HEK293 (cell line): ENCODE results near the gene ZNF831.

ENCODE experiments used
- CTCF ChIA-PET: fragments of 350-600 bp; formaldehyde crosslinking; extraction: SDS; loops from one replicate; lab custom pipeline; 2021; ENCODE audit warnings: antibody characterized with exemption; lab: Yijun Ruan, JAX
- POLR2A ChIA-PET: fragments of 300-600 bp; formaldehyde crosslinking; extraction: SDS; loops from one replicate; lab custom pipeline; 2020; ENCODE audit warnings: antibody characterized with exemption, inconsistent platforms; lab: Yijun Ruan, JAX
- H3K27ac ChIP-seq: fragments of 200-500 bp; sonication (Bioruptor generic); 2 replicates; pipeline ENCODE4 v1.5.1; 2014; ENCODE audit warnings: low read depth, low read length, control low read depth, inconsistent platforms; ENCODE audit errors: extremely low read depth
- H3K36me3 ChIP-seq, 2 experiments: fragments of 200-500 bp in 1 of 2; sonication (Bioruptor generic) in 1 of 2; 1 replicate in 1 of 2; 2 replicates in 1 of 2; pipeline ENCODE4 v1.5.1; 2014 to 2017; ENCODE audit warnings: inconsistent platforms in 2 of 2, low read length in 2 of 2; ENCODE audit not compliant: control insufficient read depth in 2 of 2, insufficient read depth in 1 of 2
- H3K4me1 ChIP-seq: fragments of 200-500 bp; sonication (Bioruptor generic); 2 replicates; pipeline ENCODE4 v1.5.1; 2014; ENCODE audit warnings: mild to moderate bottlenecking, low read length, inconsistent platforms; ENCODE audit not compliant: control insufficient read depth, insufficient read depth
- H3K4me3 ChIP-seq: 2 replicates; pipeline ENCODE4 v1.5.1; 2011; ENCODE audit warnings: low read depth, mild to moderate bottlenecking, control low read depth, low read length, moderate library complexity
- H3K9me3 ChIP-seq: fragments of 200-500 bp; sonication (Bioruptor generic); 2 replicates; pipeline ENCODE4 v1.5.1; 2014; ENCODE audit warnings: low read depth, low read length, inconsistent platforms; ENCODE audit not compliant: control insufficient read depth, insufficient read depth
- EGR2 ChIP-seq: fragments of 450-650 bp; formaldehyde crosslinking; IDR thresholded peaks from 2 replicates; pipeline ENCODE4 v1.5.1; 2016; ENCODE audit warnings: low read depth, missing biosample characterization, missing genetic modification characterization
- HOXD13 ChIP-seq: sonication (generic); formaldehyde crosslinking; IDR thresholded peaks from 2 replicates; pipeline ENCODE4 v1.8.0; 2022; ENCODE audit warnings: missing genetic modification reagents, borderline replicate concordance
- KLF7 ChIP-seq: fragments of 450-650 bp; formaldehyde crosslinking; IDR thresholded peaks from 2 replicates; pipeline ENCODE4 v1.5.1; 2016; ENCODE audit warnings: missing biosample characterization, missing genetic modification characterization, borderline replicate concordance
- OSR2 ChIP-seq: fragments of 450-650 bp; formaldehyde crosslinking; IDR thresholded peaks from 2 replicates; pipeline ENCODE4 v1.5.1; 2016; ENCODE audit warnings: missing biosample characterization, missing genetic modification characterization
- SCRT2 ChIP-seq: fragments of 450-650 bp; formaldehyde crosslinking; IDR thresholded peaks from 2 replicates; pipeline ENCODE4 v1.5.1; 2016; ENCODE audit warnings: missing biosample characterization, missing genetic modification characterization
- TSHZ1 ChIP-seq: fragments of 450-650 bp; formaldehyde crosslinking; IDR thresholded peaks from 2 replicates; pipeline ENCODE4 v1.5.1; 2016; ENCODE audit warnings: missing biosample characterization, missing genetic modification characterization, borderline replicate concordance
- WT1 ChIP-seq: fragments of 450-650 bp; formaldehyde crosslinking; IDR thresholded peaks from 2 replicates; pipeline ENCODE4 v1.5.1; 2016; ENCODE audit warnings: missing biosample characterization, missing genetic modification characterization
- ZBTB10 ChIP-seq: fragments of 450-650 bp; formaldehyde crosslinking; IDR thresholded peaks from 2 replicates; pipeline ENCODE4 v1.5.1; 2016; ENCODE audit warnings: missing biosample characterization, missing genetic modification characterization
- ZBTB17 ChIP-seq: fragments of 450-650 bp; formaldehyde crosslinking; IDR thresholded peaks from 2 replicates; pipeline ENCODE4 v1.5.1; 2016; ENCODE audit warnings: missing biosample characterization, missing genetic modification characterization
- ZFHX2 ChIP-seq: fragments of 450-650 bp; formaldehyde crosslinking; conservative IDR thresholded peaks from 2 replicates; pipeline ENCODE4 v1.5.1; 2016; ENCODE audit warnings: missing biosample characterization, missing genetic modification characterization
- ZFP37 ChIP-seq: fragments of 450-650 bp; formaldehyde crosslinking; IDR thresholded peaks from 2 replicates; pipeline ENCODE4 v1.5.1; 2016; ENCODE audit warnings: missing biosample characterization, missing genetic modification characterization
- ZNF132 ChIP-seq: fragments of 450-650 bp; formaldehyde crosslinking; IDR thresholded peaks from 2 replicates; pipeline ENCODE4 v1.5.1; 2017; ENCODE audit warnings: missing biosample characterization, missing genetic modification characterization, borderline replicate concordance
- ZNF16 ChIP-seq: fragments of 450-650 bp; formaldehyde crosslinking; IDR thresholded peaks from 2 replicates; pipeline ENCODE4 v1.5.1; 2016; ENCODE audit warnings: low read depth, missing biosample characterization, missing genetic modification characterization
- ZNF184 ChIP-seq: fragments of 450-650 bp; IDR thresholded peaks from 2 replicates; pipeline ENCODE4 v1.5.1; 2018; ENCODE audit warnings: missing biosample characterization, mild to moderate bottlenecking, missing genetic modification characterization
- ZNF350 ChIP-seq: fragments of 450-650 bp; formaldehyde crosslinking; IDR thresholded peaks from 2 replicates; pipeline ENCODE4 v1.5.0; 2017; ENCODE audit warnings: missing biosample characterization, mild to moderate bottlenecking, missing genetic modification characterization
- ZNF426 ChIP-seq: fragments of 450-650 bp; formaldehyde crosslinking; IDR thresholded peaks from 2 replicates; pipeline ENCODE4 v1.5.1; 2017; ENCODE audit warnings: missing biosample characterization, missing genetic modification characterization, mild to moderate bottlenecking, inconsistent platforms, moderate library complexity
- ZNF596 ChIP-seq: fragments of 450-650 bp; IDR thresholded peaks from 2 replicates; pipeline ENCODE4 v1.5.0; 2018; ENCODE audit warnings: missing biosample characterization, mild to moderate bottlenecking, missing genetic modification characterization, moderate library complexity

Gene ZNF831

GRCh38 chr20:59152559-59153354 lies 10.9 kb upstream of the ZNF831 start:
- no peak overlapping the region for H3K4me3 ChIP-seq
- H3K36me3 ChIP-seq, result no peaks in the 10 kb centered on the region
- H3K4me1 ChIP-seq, result no peaks in the 10 kb centered on the region
- ChIA-PET CTCF (interaction anchor here (1.5 kb wide), 1 partner anchor 69 kb away, joined by 3 read pairs; no protein-coding TSS in a partner anchor), POLR2A (no interaction called here)
- H3K27ac ChIP-seq, result no peak overlapping the region
- H3K9me3 ChIP-seq, result no peaks in the 10 kb centered on the region
- TF ChIP-seq TSHZ1 (tag by site-specific recombination) (no peak), EGR2 (tag by site-specific recombination) (peak; percentile 44; the same call in 1 of the 2 replicates), ZFP37 (tag by site-specific recombination) (no peak), HOXD13 (CRISPR knock-in tag) (no peak), WT1 (tag by site-specific recombination) (no peak), KLF7 (no peak), ZNF596 (no peak), ZBTB17 (tag by site-specific recombination) (no peak), OSR2 (tag by site-specific recombination) (peak; percentile 46; the same call in 1 of the 2 replicates), ZFHX2 (tag by site-specific recombination) (peak; percentile 8; the same call in 1 of the 2 replicates), ZNF426 (tag by site-specific recombination) (no peak), ZNF184 (tag by site-specific recombination) (no peak), ZNF350 (no peak), ZNF16 (tag by site-specific recombination) (no peak)

- no peak overlapping the region for H3K27ac ChIP-seq
- H3K4me3 ChIP-seq, result no peak overlapping the region
- no peaks in the 10 kb centered on the region for H3K9me3 ChIP-seq
- H3K4me1 ChIP-seq, result no peaks in the 10 kb centered on the region
- POLR2A ChIA-PET, result no interaction called here
- TF ChIP-seq ZBTB10, result no peak
- H3K36me3 ChIP-seq, result no peaks in the 10 kb centered on the region
- CTCF ChIA-PET, result interaction anchor here (1.5 kb wide), 1 partner anchor 68 kb away, joined by 3 read pairs; no protein-coding TSS in a partner anchor
These were observed 10.3 kb upstream of the ZNF831 start for GRCh38 chr20:59153355-59153681.

- CTCF ChIA-PET, result interaction anchor here (1.5 kb wide), 1 partner anchor 68 kb away, joined by 3 read pairs; no protein-coding TSS in a partner anchor
- Histone ChIP-seq H3K4me1 (no peaks in the 10 kb centered on the region), H3K36me3 (no peaks in the 10 kb centered on the region), H3K9me3 (no peaks in the 10 kb centered on the region), H3K27ac (no peak overlapping the region), H3K4me3 (no peak overlapping the region)
- POLR2A ChIA-PET, result no interaction called here
- TF ChIP-seq SCRT2, result no peak
- TF ChIP-seq ZNF184 (tag by site-specific recombination), result no peak
- no peak for TF ChIP-seq ZNF132 (tag by site-specific recombination)
These were observed 9.8 kb upstream of the ZNF831 start for GRCh38 chr20:59153832-59154231.
